Activated T-cell treated with anti-CD3 and anti-CD28 coated beads, Interleukin-2, amount 50 U/mL, for 1 hour (primary cell): ENCODE measurements around the gene NONO.
"Not testable (repeated sequence)": the region's sequence is repeated elsewhere in the genome, so short reads cannot be mapped to it uniquely, and the experiment has no call there.

Experiments used
- DNase-seq: peaks from one replicate; pipeline ENCODE4 v3.0.0-alpha.2; 2020

NONO gene

GRCh38 chrX:71291381-71291780 lies 7.9 kb downstream of the NONO start:
- no peak for DNase-seq

GRCh38 chrX:71292669-71293365 lies 9.4 kb downstream of the NONO start:
- no peak for DNase-seq

DNA sequence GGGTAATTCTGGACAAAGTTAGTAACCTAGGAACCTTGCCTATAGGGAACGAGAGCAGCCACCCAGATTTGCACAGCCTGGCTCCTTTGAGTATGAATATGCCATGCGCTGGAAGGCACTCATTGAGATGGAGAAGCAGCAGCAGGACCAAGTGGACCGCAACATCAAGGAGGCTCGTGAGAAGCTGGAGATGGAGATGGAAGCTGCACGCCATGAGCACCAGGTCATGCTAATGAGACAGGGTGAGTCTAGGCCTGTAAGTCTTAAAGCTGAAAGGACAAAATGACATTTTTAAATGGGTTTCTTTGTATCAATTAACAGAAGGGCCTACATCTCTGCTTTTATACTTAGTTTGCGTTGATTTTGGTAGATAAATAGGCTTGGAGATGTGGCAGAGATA lies 13.4 kb downstream of the NONO start:
- no peak for DNase-seq

DNA sequence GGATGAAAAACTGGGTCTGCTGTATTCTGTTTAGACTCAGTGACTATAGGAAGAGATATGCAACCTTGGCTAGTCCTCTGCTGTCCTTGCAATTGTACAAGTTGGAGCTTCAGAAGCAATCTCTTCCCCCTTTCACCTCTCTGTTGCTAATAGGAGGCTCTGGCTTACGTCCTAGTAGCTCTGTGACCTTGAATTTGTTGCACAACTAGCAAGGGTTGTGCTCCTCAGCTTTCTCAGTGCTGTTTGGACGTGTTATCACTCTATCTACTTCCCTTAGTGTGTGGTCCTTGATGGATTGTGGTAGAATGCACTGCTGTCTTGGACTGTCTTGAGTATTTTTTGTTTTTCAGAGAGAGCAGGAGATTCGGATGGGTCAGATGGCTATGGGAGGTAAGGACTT lies 14.7 kb downstream of the NONO start:
- no peak for DNase-seq

DNA sequence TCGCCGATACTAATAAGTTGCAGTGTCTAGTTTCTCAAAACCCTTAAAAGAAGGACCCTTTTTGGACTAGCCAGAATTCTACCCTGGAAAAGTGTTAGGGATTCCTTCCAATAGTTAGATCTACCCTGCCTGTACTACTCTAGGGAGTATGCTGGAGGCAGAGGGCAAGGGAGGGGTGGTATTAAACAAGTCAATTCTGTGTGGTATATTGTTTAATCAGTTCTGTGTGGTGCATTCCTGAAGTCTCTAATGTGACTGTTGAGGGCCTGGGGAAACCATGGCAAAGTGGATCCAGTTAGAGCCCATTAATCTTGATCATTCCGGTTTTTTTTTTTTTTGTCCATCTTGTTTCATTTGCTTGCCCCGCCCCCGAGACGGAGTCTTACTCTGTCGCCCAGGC lies 16.6 kb downstream of the NONO start:
- not testable (repeated sequence) for DNase-seq

GRCh38 chrX:71300495-71300894 lies 17.1 kb downstream of the NONO start:
- DNase-seq: not testable (repeated sequence)

DNA sequence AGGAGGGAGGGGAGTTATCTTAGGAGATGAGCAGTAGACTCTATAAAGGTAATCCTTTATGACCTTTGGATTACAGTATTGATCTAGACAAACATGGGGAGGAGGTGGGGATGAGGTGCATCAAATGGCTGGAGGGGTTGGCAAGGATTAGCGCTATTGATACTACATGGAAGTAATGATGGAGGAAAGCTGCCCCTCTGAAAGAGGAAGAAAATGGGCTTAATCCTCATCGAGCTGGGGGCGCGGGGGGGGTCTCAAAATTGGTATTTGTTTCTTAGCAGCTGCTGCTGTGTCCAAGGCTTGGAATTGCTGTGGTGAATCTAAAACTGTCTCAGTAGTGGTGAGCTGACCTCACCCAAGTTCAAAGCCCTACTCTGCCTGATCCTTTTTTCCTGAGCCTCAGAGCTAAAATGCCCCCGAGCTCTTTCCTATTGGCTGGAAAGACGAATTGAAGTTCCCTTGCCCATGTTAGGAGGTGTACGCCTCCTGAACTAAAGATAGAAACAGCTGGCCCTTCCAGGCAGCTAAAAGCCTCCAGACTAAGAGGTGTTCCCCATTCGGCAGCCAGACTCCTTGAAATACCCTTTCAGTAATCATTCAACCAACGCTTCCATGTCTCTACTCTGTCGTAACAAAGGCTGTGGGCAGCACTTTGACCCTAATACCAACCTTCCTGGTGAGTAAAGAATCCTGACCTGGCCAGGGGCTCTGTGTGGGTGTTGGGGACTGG lies 17.9 kb downstream of the NONO start, which contains the start of gene ITGB1BP2:
ITGB1BP2 (plus strand) TSS at position 556 of the 730 bp plus-strand sequence; CDS start at position 613, 57 bp downstream.
- no peak for DNase-seq

DNA sequence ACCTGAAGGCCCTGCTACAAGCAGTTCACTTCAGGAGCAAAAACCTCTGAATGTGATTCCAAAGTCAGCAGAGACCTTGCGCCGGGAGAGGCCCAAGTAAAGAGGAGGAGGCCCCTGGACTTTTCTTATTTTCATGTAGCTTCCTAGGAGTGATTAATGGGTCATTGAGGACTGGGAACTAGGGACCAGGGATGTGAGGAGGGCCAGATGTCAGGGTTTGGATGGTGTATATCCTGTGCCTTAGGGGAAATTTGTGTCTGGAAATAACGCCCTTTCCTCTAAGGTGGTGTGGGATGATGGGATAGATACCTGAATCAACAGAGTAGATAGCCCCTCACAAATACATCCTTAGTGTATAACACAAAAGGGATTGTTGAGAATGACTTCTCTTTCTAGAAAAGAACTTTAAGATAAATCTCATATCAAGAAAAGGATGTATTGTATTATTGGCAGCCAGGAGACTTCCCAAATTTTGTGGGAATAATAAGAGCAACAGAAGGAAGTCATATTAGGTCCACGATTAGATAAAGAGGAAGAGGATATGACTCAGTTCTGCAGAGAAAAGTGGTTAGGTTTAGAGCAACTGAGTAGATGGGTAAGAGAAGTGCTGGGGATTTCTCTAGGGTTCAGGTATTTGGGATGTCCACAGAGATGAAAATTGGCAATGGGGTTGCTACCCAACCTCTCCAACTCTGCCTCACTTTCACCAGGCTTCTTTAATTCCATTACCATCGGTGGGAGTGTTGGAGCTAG lies 19.2 kb downstream of the NONO start:
- DNase-seq: no peak

- DNase-seq: no peak
Measured at GRCh38 chrX:71304561-71304960, 21.1 kb downstream of the NONO start.

DNA sequence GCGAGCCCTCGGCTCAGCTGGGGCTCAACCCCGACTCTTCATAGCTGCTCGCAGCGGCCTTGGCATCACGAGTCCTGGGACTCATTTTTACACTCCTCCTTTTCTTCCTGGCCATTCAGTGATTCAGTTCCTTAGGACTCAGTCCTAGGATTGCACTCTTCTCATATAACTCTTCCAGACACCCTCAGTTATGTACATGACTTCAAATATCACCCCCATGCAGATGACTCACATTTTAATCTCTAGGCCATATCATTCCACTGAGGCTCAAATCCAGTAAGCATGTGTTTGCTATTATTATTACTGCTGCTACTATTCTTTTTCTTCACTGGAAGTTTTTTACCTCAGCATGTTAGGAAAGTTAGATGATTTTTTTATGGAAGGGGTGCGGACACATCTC lies 32.5 kb downstream of the NONO start:
- no peak for DNase-seq

DNA sequence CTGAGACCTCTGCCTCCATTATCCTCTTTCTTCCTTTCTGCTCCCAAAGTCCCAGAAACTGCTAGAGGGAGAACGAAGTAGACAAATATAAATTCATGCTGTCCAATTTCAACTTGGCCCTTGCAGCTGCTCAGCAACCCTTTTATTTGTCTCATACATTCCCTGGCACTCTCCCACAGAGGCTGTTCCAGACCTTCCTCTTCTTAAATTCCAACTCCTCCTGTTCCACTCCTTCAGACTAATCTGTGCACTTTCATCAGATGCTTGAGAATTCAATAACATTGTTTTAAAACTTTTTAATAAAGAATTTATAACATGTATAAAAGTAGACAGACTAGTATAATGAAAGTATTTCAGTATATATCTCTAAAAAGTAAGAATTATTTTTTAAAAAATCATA lies 33.5 kb downstream of the NONO start:
- not testable (repeated sequence) for DNase-seq

- DNase-seq: no peak
Measured at GRCh38 chrX:71320126-71320525, 36.7 kb downstream of the NONO start.

GRCh38 chrX:71321731-71322130 lies 38.3 kb downstream of the NONO start:
- no peak for DNase-seq

- not testable (repeated sequence) for DNase-seq
Measured at GRCh38 chrX:71324452-71324851, 41.0 kb downstream of the NONO start.

GRCh38 chrX:71326394-71326793 lies 43.0 kb downstream of the NONO start:
- no peak for DNase-seq

- DNase-seq: not testable (repeated sequence)
Measured at GRCh38 chrX:71349151-71349665, 65.8 kb downstream of the NONO start.

DNA sequence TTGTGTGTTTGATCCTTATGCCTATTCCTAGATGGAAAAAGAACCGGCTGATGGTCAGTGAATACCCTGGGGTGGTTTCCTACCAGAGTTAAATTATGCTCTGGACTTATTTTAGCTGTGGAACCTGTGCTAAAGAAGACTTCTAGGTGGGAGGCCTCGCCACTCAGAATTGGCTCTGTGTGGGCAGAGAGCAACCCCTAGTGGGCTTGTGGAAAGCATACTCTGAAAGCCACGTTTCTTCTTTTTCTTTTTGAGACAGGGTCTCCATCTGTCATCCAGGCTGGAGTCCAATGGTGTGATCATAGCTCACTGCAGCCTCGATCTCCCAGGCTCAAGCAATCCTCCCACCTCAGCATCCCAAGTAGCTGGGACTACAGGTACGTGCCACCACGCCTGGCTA lies 66.4 kb downstream of the NONO start:
- not testable (repeated sequence) for DNase-seq
